Measurements from ENCODE around the gene KDM1B. TPM values are rescaled to one million over a fixed set of nuclear protein-coding genes. Genes with fewer than 3 reads are reported as not detected.
"Not testable (repeated sequence)": the region's sequence is repeated elsewhere in the genome, so short reads cannot be mapped to it uniquely, and the experiment has no call there.

The KDM1B gene
- total RNA-seq, 2 experiments from 2014 or later, result 11.8 to 12.0 TPM

- Mint-ChIP-seq H3K4me3 (no peak overlapping the region), H3K9me3 (no peaks in the 10 kb centered on the region), H3K36me3 (peaks cover 18% of the 10 kb centered on the region), H3K4me1 (peaks cover 3% of the 10 kb centered on the region), H3K27me3 (no peaks in the 10 kb centered on the region), H3K27ac (no peak overlapping the region)
- DNase-seq, result no peak
These were observed 15.1 kb upstream of the KDM1B start for GRCh38 chr6:18139935-18140621.

DNA sequence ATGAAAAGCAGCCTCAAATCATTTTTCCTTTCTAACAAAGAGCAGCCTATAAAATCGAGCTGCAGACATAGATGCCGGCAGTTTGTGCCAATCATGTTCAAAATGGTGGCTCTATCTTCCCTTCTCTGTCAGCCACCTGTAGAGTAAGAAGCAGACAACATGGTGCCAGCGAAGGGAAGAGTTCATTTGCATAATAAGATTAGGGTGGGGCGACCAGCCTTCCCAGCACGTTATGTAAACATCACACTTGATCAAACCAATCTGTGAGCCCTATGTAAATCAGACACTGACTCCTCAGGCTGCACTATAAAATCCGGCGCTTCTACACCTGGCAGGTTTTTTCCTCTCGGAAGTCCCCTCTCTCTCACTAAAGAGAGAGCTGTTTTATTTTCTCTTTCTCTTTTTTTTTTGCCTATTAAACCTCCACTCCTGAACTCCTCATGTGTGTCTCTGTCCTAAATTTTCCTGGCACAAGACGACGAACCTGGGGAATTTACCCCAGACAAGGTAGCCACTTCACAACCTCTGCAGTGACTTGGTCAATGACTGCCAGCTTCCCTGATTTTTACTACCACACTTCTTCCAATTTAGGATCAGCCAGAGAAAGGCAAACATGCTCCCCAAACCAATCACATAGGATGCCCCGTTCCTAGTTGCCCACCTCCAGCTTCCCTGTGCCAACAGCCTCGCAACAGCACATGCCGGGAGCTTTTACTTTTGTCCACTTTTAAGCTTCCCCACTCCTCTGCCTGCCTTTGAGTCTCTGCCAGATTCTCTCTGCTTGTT is 13.2 kb upstream of the KDM1B start:
- Mint-ChIP-seq H3K4me3 (no peak overlapping the region), H3K36me3 (peaks cover 16% of the 10 kb centered on the region), H3K27ac (no peak overlapping the region), H3K9me3 (no peaks in the 10 kb centered on the region), H3K27me3 (no peaks in the 10 kb centered on the region), H3K4me1 (no peaks in the 10 kb centered on the region)
- DNase-seq, result no peak

- Mint-ChIP-seq H3K4me3 (no peak overlapping the region), H3K27ac (no peak overlapping the region), H3K36me3 (peaks cover 16% of the 10 kb centered on the region), H3K27me3 (no peaks in the 10 kb centered on the region), H3K9me3 (no peaks in the 10 kb centered on the region), H3K4me1 (no peaks in the 10 kb centered on the region)
- DNase-seq, result no peak
These were observed 12.7 kb upstream of the KDM1B start for GRCh38 chr6:18142591-18142861.

GRCh38 chr6:18147160-18147559 is 8.1 kb upstream of the KDM1B start:
- Mint-ChIP-seq H3K9me3 (no peaks in the 10 kb centered on the region), H3K27ac (no peak overlapping the region), H3K36me3 (peaks cover 11% of the 10 kb centered on the region), H3K4me1 (no peaks in the 10 kb centered on the region), H3K4me3 (no peak overlapping the region), H3K27me3 (no peaks in the 10 kb centered on the region)
- no peak for DNase-seq

- Mint-ChIP-seq H3K27ac (no peak overlapping the region), H3K27me3 (no peaks in the 10 kb centered on the region), H3K4me3 (no peak overlapping the region), H3K4me1 (peaks cover 4% of the 10 kb centered on the region), H3K36me3 (peaks cover 11% of the 10 kb centered on the region), H3K9me3 (peaks cover 2% of the 10 kb centered on the region)
- DNase-seq, result no peak
These were observed 7.6 kb upstream of the KDM1B start for GRCh38 chr6:18147616-18148015.

GRCh38 chr6:18148304-18149025 is 6.8 kb upstream of the KDM1B start:
- Mint-ChIP-seq H3K9me3 (peaks cover 3% of the 10 kb centered on the region), H3K27me3 (no peaks in the 10 kb centered on the region), H3K4me1 (peaks cover 12% of the 10 kb centered on the region), H3K4me3 (no peak overlapping the region), H3K27ac (no peak overlapping the region), H3K36me3 (peaks cover 10% of the 10 kb centered on the region)
- DNase-seq, result no peak

GRCh38 chr6:18151391-18151790 is 3.8 kb upstream of the KDM1B start:
- not testable (repeated sequence) for H3K4me3 Mint-ChIP-seq

DNA sequence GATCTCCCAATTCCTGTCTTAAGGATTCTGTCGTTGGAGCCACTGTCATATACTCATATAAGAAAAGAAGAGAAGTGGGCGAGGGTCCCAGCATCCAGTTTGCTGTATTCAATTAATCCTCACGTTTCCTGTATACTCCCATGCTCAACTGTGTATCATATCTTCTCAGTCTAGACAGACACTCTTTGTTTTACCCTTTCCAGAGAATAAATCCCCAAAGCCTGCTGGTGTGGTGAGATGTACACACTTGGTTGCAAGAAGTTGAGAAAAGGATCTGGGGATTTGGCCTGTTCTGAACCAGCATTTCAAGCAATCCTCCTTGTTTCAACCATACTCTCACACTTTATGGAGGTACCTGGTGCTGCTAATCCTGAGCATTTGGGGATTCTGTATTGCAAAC is 3.4 kb upstream of the KDM1B start:
- peaks cover 10% of the 10 kb centered on the region for H3K36me3 Mint-ChIP-seq
- peaks cover 3% of the 10 kb centered on the region for H3K9me3 Mint-ChIP-seq
- no peak overlapping the region for H3K4me3 Mint-ChIP-seq
- no peak overlapping the region for H3K27ac Mint-ChIP-seq
- peaks cover 30% of the 10 kb centered on the region for H3K4me1 Mint-ChIP-seq
- DNase-seq, result no peak
- H3K27me3 Mint-ChIP-seq, result no peaks in the 10 kb centered on the region

More at GRCh38 chr6:18151391-18151790, 3.8 kb upstream of the KDM1B start:
- not testable (repeated sequence) for H3K9me3 Mint-ChIP-seq, H3K27me3 Mint-ChIP-seq, H3K27ac Mint-ChIP-seq, DNase-seq, H3K36me3 Mint-ChIP-seq
- H3K4me1 Mint-ChIP-seq, result peaks cover 28% of the 10 kb centered on the region

DNA sequence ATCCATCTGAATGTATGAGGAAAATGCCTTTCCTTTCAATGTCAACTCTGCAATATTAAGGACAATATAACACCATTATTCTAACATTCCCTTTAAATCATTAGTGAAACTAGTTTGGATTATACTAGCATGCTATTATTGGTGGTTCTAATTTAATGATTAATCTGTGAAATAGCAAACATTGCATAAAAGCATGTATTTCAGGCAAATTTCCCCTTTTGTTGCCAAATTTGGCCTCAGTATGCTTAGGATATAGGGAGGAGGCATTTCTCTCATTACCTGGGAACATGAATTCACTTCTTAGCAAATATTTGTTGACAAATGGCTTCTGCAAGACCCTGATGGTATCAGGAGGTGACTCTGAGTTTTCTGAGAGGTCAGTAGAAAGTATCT is 1.9 kb upstream of the KDM1B start:
- peaks cover 30% of the 10 kb centered on the region for H3K4me1 Mint-ChIP-seq
- peaks cover 3% of the 10 kb centered on the region for H3K9me3 Mint-ChIP-seq
- no peak for DNase-seq
- no peak overlapping the region for H3K27ac Mint-ChIP-seq
- H3K36me3 Mint-ChIP-seq, result peaks cover 8% of the 10 kb centered on the region
- no peaks in the 10 kb centered on the region for H3K27me3 Mint-ChIP-seq
- no peak overlapping the region for H3K4me3 Mint-ChIP-seq

- Mint-ChIP-seq H3K27me3 (no peaks in the 10 kb centered on the region), H3K4me3 (peak within 1 kb of the TSS; percentile 95), H3K9me3 (peaks cover 3% of the 10 kb centered on the region), H3K36me3 (peaks cover 6% of the 10 kb centered on the region), H3K4me1 (peaks cover 30% of the 10 kb centered on the region), H3K27ac (peak within 1 kb of the TSS; percentile 93)
- DNase-seq, result no peak
These were observed 594 bp upstream of the KDM1B start, which contains the start of gene TPMT for GRCh38 chr6:18154507-18155149. Gene TPMT, minus strand, starts transcription at chr6:18155077. Its CDS starts 5,950 bp downstream, at chr6:18149127.

DNA sequence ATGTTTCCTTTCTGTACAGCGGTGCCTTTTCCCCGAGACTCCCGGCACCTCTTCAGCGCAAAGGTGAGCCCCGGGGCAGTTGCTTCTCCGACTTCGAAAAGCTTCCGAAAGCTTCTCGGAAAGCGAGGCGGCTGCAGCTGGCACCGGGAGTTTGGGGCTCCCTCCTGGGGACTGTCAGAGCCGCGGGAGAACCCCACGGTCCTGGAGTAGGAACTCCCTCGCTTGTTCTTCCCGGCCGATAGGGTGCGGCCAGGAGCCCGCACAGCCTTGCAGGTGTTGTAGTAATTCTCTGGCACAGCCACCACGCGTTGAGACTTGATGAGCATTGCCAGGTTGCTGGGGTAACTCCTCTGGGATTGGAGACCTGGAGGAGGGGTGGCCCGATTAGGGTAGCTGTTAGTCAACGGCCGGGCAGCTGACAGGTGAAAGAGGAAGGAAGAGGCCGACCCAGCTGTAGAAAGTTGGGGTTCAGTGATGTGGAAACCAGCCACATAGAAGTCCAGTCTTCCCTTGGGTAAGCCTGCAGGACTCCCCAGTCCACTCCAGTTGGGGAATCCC is 721 bp downstream of the KDM1B start:
- Mint-ChIP-seq H3K4me3 (peak overlapping the region; percentile 95), H3K36me3 (peaks cover 13% of the 10 kb centered on the region), H3K27ac (peak overlapping the region; percentile 61), H3K27me3 (no peaks in the 10 kb centered on the region), H3K9me3 (peaks cover 3% of the 10 kb centered on the region), H3K4me1 (peaks cover 30% of the 10 kb centered on the region)
- DNase-seq, result peak; percentile 38

DNA sequence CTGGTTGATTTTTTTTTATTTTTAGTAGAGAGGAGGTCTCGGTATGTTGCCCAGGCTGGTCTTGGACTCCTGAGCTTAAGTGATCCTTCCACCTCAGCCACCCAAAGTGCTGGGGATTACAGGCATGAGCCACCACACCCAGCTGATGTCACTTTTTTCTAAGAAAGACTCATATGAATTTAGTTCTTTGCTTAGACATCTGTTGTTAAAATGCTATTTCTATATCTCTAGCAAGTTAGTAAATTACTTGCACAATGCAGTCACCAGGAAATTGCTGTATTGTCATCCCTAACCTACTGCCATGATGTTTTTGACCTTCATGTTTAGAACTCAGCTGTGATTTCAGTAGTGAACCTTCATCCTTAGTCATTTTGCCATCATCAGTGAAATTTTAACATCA is 5.7 kb downstream of the KDM1B start:
- Mint-ChIP-seq H3K9me3 (no peaks in the 10 kb centered on the region), H3K4me3 (no peak overlapping the region), H3K4me1 (peaks cover 10% of the 10 kb centered on the region), H3K36me3 (peaks cover 29% of the 10 kb centered on the region), H3K27me3 (no peaks in the 10 kb centered on the region), H3K27ac (no peak overlapping the region)
- no peak for DNase-seq

DNA sequence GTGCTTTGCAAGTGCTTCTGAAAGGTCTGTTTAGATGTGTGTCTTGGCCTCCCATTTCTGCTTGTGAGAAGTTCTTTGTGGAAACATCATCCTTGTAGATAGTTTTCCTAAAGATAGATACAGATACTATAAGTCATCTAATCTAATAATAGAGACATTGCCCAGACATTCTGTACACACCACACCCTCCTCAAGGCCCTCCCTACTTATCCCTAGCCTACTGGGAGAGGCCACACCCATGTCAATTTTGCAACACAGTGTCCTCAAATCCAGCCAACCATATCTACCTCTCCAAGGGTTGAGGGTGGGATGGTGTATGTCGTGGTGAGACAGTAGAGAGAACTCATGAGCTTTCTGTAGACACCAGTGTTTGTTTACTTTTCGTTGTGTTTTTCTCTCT is 6.2 kb downstream of the KDM1B start:
- Mint-ChIP-seq H3K4me3 (no peak overlapping the region), H3K36me3 (peaks cover 29% of the 10 kb centered on the region), H3K27ac (no peak overlapping the region), H3K27me3 (no peaks in the 10 kb centered on the region), H3K4me1 (peaks cover 5% of the 10 kb centered on the region), H3K9me3 (no peaks in the 10 kb centered on the region)
- no peak for DNase-seq

DNA sequence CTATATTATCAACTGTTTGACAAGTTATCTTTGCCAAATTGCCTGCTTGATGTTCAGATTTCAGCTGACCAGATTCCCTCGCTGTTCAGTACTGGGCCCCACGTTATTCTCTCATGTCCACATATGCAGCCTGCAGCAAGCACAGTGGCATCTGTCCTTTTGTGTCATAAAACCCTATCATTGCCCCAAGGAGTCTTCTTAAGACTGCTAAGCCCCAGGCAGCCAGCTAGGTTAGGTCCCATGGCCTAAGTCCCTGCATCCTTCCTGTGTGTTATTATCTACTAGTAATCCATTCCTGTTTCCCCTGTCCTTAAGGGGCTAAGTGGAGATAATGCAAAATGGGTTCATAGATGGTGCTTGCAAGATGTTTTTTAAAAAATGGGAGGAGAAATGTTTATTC is 7.2 kb downstream of the KDM1B start:
- Mint-ChIP-seq H3K36me3 (peaks cover 29% of the 10 kb centered on the region), H3K9me3 (no peaks in the 10 kb centered on the region), H3K27ac (no peak overlapping the region), H3K4me3 (no peak overlapping the region), H3K27me3 (no peaks in the 10 kb centered on the region), H3K4me1 (peaks cover 4% of the 10 kb centered on the region)
- no peak for DNase-seq

DNA sequence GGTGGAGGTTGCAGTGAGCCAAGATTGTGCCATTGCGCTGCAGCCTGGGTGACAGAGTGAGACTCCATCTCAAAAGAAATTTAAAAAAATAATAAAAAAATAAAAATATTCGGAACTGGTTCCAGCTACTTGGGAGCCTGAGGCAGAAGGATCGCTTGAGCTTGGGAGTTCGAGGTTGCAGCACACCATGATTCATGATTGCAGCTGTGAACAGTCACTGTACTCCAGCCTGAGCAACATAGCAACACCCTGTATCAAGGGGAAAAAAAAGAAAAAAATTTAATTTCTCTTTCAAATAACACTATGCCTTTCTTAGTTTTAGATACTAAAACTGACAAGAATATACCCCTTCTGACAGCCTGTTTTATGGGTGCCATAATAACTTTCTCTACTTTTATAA is 10.5 kb downstream of the KDM1B start:
- H3K36me3 Mint-ChIP-seq, result peaks cover 42% of the 10 kb centered on the region
- DNase-seq, result no peak
- H3K9me3 Mint-ChIP-seq, result peaks cover 7% of the 10 kb centered on the region
- no peak overlapping the region for H3K27ac Mint-ChIP-seq
- no peak overlapping the region for H3K4me3 Mint-ChIP-seq
- no peaks in the 10 kb centered on the region for H3K27me3 Mint-ChIP-seq
- peaks cover 8% of the 10 kb centered on the region for H3K4me1 Mint-ChIP-seq

Measured in activated naive CD8-positive, alpha-beta T cell treated with anti-CD3 and anti-CD28 coated beads for 36 hours (primary cell).